ENCODE data around the gene BMP8A.
"Not testable (repeated sequence)": the region's sequence is repeated elsewhere in the genome, so short reads cannot be mapped to it uniquely, and the experiment has no call there.

- not testable (repeated sequence) for TF ChIP-seq CTCF (IDR thresholded peaks at IDR 0.05; ENCODE audit: insufficient read depth, low read length); POLR2AphosphoS5 (IDR thresholded peaks at IDR 0.05; ENCODE audit: low read depth)
Observed at GRCh38 chr1:39519376-39519775, 27.9 kb downstream of the BMP8A start.
